ENCODE results near the gene WDFY3.

DNA sequence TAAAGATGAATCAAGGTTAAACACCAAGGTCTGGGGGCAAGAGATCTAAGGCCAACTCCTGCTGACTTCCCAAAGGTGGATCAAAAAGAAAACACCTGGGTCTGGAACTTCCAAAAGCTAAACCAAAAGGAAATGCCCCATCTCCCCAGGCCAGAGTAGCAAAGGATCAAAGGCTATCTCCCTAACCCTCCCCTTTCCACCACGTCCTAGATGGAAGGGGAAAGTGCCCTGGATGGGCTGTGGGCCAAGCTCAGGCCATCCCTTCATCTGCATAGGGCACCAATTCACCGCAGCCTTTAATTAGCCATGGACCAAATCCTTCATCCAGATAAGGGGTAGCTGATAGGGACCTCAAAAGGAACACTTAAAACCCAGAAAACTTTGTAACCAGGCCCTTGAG is 100.2 kb downstream of the WDFY3 start:
- TF ChIP-seq, protein P1, sequence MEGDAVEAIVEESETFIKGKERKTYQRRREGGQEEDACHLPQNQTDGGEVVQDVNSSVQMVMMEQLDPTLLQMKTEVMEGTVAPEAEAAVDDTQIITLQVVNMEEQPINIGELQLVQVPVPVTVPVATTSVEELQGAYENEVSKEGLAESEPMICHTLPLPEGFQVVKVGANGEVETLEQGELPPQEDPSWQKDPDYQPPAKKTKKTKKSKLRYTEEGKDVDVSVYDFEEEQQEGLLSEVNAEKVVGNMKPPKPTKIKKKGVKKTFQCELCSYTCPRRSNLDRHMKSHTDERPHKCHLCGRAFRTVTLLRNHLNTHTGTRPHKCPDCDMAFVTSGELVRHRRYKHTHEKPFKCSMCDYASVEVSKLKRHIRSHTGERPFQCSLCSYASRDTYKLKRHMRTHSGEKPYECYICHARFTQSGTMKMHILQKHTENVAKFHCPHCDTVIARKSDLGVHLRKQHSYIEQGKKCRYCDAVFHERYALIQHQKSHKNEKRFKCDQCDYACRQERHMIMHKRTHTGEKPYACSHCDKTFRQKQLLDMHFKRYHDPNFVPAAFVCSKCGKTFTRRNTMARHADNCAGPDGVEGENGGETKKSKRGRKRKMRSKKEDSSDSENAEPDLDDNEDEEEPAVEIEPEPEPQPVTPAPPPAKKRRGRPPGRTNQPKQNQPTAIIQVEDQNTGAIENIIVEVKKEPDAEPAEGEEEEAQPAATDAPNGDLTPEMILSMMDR (IDR thresholded peaks at IDR 0.05): no peak
- TF ChIP-seq POLR2A (IDR thresholded peaks at IDR 0.05): no peak
